ENCODE data around the gene RRP8.

The RRP8 gene

DNA sequence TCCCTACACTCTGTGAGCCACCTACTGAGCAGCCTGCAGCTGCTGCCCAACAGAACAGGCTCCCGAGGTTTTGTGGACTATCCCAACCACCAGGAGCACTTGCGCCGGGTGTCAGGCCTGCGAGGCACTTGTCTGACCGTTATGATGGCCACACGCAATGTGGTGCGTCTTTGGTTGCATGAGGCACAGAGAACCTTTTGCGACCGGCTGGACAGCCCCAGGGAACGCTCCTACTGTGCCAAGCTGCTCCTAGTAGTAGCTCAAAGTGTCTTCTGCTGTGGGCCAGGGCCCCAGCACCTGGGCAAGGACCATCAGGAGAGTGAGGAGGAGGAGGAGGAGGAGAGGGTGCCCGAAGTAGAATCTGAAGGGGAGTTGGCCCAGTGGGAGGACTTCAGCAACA lies 46.4 kb downstream of the RRP8 start:
- in situ Hi-C loops (cut with MboI; ENCODE audit: low pct_unique_long_range_greater_than_20kb, low sequenced_read_pairs, unreplicated experiment) = no loop called here
- DNase-seq (ENCODE audit: low spot score) = no peak
- TF ChIP-seq, protein P1, sequence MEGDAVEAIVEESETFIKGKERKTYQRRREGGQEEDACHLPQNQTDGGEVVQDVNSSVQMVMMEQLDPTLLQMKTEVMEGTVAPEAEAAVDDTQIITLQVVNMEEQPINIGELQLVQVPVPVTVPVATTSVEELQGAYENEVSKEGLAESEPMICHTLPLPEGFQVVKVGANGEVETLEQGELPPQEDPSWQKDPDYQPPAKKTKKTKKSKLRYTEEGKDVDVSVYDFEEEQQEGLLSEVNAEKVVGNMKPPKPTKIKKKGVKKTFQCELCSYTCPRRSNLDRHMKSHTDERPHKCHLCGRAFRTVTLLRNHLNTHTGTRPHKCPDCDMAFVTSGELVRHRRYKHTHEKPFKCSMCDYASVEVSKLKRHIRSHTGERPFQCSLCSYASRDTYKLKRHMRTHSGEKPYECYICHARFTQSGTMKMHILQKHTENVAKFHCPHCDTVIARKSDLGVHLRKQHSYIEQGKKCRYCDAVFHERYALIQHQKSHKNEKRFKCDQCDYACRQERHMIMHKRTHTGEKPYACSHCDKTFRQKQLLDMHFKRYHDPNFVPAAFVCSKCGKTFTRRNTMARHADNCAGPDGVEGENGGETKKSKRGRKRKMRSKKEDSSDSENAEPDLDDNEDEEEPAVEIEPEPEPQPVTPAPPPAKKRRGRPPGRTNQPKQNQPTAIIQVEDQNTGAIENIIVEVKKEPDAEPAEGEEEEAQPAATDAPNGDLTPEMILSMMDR (IDR thresholded peaks at IDR 0.05; ENCODE audit: extremely low read depth, insufficient read depth, missing control alignments) = no peak

DNA sequence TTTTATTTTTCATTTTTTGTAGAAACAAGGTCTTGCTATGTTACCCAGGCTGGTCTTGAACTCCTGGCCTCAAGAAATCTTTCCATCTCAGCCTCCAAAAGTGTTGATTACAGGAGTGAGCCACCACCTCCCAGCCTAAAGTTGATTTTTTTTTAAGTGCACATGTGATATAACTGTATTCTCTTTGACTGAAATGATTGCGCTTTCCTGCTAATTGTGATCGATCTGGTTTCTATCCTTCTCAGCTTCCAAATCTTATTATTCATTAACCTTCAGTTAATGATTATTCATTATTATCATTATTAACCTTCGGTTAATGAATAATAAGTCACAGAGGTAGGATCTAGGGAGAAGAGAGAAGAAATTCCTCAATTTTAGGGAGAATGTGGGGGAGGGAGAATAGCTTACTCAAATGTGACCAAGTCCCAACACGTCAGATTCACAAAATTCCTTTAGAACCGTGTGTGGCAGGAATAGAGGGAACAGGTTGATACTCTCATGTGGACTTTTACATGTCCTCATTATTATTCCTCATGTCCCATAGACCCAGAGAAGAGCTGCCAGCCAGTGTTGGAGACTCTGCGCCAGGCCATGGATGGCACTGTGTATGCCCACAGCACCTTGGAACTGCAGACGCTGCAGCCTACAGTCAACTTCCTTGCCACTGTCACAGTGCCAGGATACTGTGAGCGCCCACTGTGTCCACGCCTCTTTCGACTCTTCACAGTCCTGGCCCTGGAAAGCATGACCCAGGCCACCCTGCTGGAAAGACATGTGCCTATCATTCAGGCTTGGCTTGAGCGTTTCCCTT lies 47.1 kb downstream of the RRP8 start:
- TF ChIP-seq, protein P1 (IDR thresholded peaks at IDR 0.05; ENCODE audit: extremely low read depth, insufficient read depth, missing control alignments) = no peak
- in situ Hi-C loops (cut with MboI; ENCODE audit: low pct_unique_long_range_greater_than_20kb, low sequenced_read_pairs, unreplicated experiment) = no loop called here
- DNase-seq (ENCODE audit: low spot score) = no peak

DNA sequence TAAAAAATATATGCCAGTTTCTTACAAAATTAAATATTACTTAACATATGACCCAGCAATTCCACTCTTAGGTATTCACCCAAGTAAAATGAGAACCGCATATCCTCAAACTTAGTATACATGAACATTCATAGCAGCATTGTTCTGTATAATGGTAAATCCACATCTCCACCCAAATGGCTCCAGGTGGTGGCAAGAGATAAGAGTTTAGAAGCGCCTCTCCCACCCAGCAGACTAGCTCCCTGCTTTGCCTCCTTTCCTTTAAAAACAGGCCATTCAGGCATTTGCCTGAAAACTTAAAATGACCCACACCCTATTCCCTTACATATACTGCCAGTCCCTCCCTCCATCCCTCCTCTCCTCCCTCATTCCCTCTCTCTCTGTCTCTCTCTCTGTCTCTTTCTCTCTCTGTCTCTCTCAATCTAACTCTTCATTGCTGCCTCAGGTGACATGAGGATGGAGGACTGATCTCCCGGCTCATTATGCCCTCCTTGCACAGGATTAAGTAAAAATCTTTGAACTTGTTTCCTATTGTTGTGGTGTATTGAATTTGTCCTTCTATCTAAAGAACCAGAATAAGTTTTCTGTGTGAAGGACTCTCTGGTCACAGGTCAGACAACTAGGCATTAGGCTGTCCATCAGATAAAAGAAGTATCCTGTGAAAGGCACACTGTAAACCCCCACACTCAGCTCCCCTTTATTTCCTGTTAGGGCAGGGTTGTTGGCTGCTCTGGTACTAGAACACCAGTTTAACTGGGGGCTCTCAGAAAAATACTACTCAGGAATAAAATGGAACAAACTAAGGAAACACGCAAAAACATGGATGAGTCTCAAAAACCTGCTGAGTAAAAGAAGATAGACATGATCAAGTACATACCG lies 48.3 kb downstream of the RRP8 start:
- in situ Hi-C loops (cut with MboI; ENCODE audit: low pct_unique_long_range_greater_than_20kb, low sequenced_read_pairs, unreplicated experiment) = no loop called here
- no peak for DNase-seq (ENCODE audit: low spot score)
- TF ChIP-seq, protein P1 (IDR thresholded peaks at IDR 0.05; ENCODE audit: extremely low read depth, insufficient read depth, missing control alignments) = no peak

DNA sequence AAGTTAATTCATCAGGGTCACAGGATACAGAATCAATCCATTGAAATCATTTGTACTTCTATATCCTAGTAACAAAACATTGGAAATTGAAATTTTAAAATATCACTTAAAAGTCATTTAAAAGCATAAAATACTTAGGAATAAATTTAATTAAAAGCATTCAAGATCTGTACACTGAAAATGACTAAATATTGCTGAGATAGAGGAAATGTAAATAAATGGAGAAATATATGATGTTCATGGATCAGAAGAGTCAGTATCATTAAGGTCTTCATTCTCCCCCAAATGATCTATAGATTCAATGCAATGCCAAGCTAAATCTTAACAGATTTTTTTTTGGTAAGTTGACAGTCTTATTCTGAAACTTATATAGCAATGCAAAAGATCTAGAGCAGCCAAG lies 49.8 kb downstream of the RRP8 start:
- TF ChIP-seq, protein P1 (IDR thresholded peaks at IDR 0.05; ENCODE audit: extremely low read depth, insufficient read depth, missing control alignments) = no peak
- DNase-seq (ENCODE audit: low spot score) = no peak
- in situ Hi-C loops (cut with MboI; ENCODE audit: low pct_unique_long_range_greater_than_20kb, low sequenced_read_pairs, unreplicated experiment) = no loop called here

DNA sequence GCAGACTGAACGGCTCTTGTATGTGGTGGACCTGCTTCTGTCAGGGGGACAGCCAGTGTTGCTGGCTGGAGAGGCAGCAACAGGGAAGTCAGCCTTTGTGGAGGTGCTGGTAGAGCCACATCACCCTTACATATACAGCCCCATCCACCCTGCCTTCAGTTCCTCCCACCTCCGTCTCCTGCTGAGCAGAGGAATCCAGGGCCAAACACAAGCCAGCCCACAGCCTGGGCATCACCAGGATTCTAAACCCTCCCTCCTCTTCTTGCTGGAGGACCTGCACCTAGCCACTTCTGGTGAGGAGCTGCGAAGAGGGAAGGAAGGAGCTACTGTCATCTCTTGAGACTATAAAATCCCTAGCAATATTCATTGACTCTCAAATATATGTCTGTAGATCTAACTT lies 54.8 kb downstream of the RRP8 start:
- TF ChIP-seq, protein P1 (IDR thresholded peaks at IDR 0.05; ENCODE audit: extremely low read depth, insufficient read depth, missing control alignments) = no peak
- no peak for DNase-seq (ENCODE audit: low spot score)
- in situ Hi-C loops (cut with MboI; ENCODE audit: low pct_unique_long_range_greater_than_20kb, low sequenced_read_pairs, unreplicated experiment) = no loop called here

DNA sequence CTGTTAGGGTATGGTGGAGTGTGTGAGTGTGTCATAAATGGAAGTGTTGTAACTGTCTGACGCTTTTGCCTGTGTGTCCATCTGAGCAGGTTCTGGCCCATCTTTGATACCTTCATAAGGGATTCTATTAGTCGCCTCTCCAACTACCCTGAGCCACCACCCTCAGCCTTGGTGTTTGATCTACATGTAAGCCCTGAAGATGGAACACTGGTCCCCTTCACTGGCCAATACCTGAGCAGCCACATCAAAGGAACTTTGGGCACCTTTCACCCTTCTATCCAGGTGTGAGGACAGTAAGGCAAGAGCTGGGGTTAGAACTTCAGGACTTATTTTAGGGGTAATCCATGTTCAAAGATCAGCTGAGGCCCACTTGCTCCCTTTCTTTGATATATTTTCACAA lies 55.3 kb downstream of the RRP8 start:
- in situ Hi-C loops (cut with MboI; ENCODE audit: low pct_unique_long_range_greater_than_20kb, low sequenced_read_pairs, unreplicated experiment) = no loop called here
- TF ChIP-seq, protein P1 (IDR thresholded peaks at IDR 0.05; ENCODE audit: extremely low read depth, insufficient read depth, missing control alignments) = no peak
- DNase-seq (ENCODE audit: low spot score) = no peak

Measured in GM13977 (cell line).